Measurements from ENCODE around the gene SLIT3. TPM values are rescaled to one million over a fixed set of nuclear protein-coding genes. Genes with fewer than 3 reads are reported as not detected.

The SLIT3 gene
- total RNA-seq, 3 donors from 2014 or later (not counting 1 experiment from before 2014, with no cell fraction given): 0.34 to 0.80 TPM; not detected in 1

GRCh38 chr5:168784454-168784853 is 516.5 kb downstream of the SLIT3 start:
- Mint-ChIP-seq H3K27me3 (ENCODE audit: low read depth in 2 of 2) (peaks cover 3 to 8% of the 10 kb centered on the region in 2 donors), H3K4me1 (no peaks in the 10 kb centered on the region), H3K36me3 (no peaks in the 10 kb centered on the region), H3K27ac (no peak overlapping the region), H3K9me3 (no peaks in the 10 kb centered on the region), H3K4me3 (no peak overlapping the region)
- Histone ChIP-seq H3K9me3 (ENCODE audit: control insufficient read depth, insufficient read depth, low read length) (no peaks in the 10 kb centered on the region), H3K27ac (ENCODE audit: low read length) (no peak overlapping the region), H3K4me3 (ENCODE audit: low read length) (no peak overlapping the region), H3K4me1 (ENCODE audit: control insufficient read depth, insufficient read depth, low read length) (no peaks in the 10 kb centered on the region), H3K27me3 (ENCODE audit: control insufficient read depth, insufficient read depth, low read length) (no peaks in the 10 kb centered on the region), H3K36me3 (ENCODE audit: control insufficient read depth, insufficient read depth, low read length) (no peaks in the 10 kb centered on the region)
- intact Hi-C loops (cut with micrococcal nuclease): no loop called here
- TF ChIP-seq CTCF (IDR thresholded peaks at IDR 0.05): no peak
- WGBS (ENCODE audit: insufficient coverage): 97% methylated on average over 3 of the region's 4 CpGs
- DNase-seq (no peak), ATAC-seq (no peak)

DNA sequence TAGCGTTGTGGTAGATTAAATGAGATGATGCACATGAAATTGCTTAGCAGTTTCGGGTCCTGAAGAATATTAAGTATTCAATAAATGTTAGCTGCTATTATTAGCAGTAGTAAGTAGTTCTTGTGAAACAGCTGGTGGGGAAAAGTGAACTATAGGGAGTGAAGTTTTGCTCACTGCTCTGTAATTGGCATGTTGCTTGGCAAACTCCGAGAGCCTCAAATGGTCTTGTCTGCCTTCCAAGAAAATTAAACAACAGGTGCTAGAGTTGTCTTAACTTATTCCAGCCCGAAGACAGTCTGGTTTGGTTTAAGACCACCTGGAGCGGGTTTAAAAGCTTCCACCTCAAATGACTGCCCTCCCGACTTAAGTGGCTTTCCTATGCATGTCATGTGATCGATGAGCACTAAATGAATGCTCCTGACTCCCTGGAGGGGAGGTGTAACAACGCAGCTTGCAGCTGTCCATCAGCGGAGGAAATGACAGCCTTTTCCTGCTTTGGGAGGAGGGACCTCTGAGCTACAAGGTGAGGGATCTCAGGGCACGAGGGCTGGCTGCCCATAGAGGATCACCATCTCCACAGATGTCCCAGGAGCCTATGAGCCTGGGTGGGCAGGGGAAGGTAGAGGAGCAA is 518.9 kb downstream of the SLIT3 start:
- no peaks in the 10 kb centered on the region for H3K9me3 Mint-ChIP-seq
- 77% methylated on average over 10 of the region's 10 CpGs for WGBS (ENCODE audit: insufficient coverage)
- H3K4me1 ChIP-seq (ENCODE audit: control insufficient read depth, insufficient read depth, low read length): no peaks in the 10 kb centered on the region
- H3K4me1 Mint-ChIP-seq: no peaks in the 10 kb centered on the region
- no peak overlapping the region for H3K4me3 Mint-ChIP-seq
- no peak overlapping the region for H3K4me3 ChIP-seq (ENCODE audit: low read length)
- ATAC-seq (no peak), DNase-seq (no peak)
- H3K27me3 Mint-ChIP-seq (ENCODE audit: low read depth in 2 of 2): peaks cover 3 to 8% of the 10 kb centered on the region in 2 donors
- intact Hi-C loops (cut with micrococcal nuclease): no loop called here
- H3K36me3 ChIP-seq (ENCODE audit: control insufficient read depth, insufficient read depth, low read length): no peaks in the 10 kb centered on the region
- no peaks in the 10 kb centered on the region for H3K36me3 Mint-ChIP-seq
- no peak for TF ChIP-seq CTCF (IDR thresholded peaks at IDR 0.05)
- no peaks in the 10 kb centered on the region for H3K9me3 ChIP-seq (ENCODE audit: control insufficient read depth, insufficient read depth, low read length)
- no peak overlapping the region for H3K27ac Mint-ChIP-seq
- no peaks in the 10 kb centered on the region for H3K27me3 ChIP-seq (ENCODE audit: control insufficient read depth, insufficient read depth, low read length)
- H3K27ac ChIP-seq (ENCODE audit: low read length): no peak overlapping the region

DNA sequence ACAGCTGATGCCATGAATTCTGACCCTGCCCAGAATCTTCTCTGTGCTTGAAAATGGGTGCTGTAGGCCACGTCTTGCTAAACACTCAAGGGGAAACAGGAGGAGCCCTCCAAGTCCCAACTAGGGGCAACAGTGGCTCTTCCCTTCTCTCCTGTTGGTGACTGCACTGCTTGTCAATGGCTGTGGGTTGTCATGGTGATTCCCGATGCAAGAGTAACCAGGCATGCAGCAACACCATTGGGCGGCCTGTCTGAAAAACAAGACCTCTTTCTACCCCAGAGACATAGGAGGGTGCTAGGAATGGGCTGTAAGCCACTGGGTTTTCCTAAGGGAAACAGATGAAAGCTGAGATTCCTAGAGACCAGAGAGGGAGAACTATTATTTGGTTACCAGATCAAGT is 520.1 kb downstream of the SLIT3 start:
- Mint-ChIP-seq H3K9me3 (no peaks in the 10 kb centered on the region), H3K27me3 (ENCODE audit: low read depth in 2 of 2) (peaks cover 3 to 8% of the 10 kb centered on the region in 2 donors), H3K4me3 (no peak overlapping the region), H3K36me3 (no peaks in the 10 kb centered on the region), H3K4me1 (no peaks in the 10 kb centered on the region), H3K27ac (no peak overlapping the region)
- no peak for DNase-seq
- no peaks in the 10 kb centered on the region for H3K27me3 ChIP-seq (ENCODE audit: control insufficient read depth, insufficient read depth, low read length)
- TF ChIP-seq CTCF (IDR thresholded peaks at IDR 0.05): no peak
- H3K9me3 ChIP-seq (ENCODE audit: control insufficient read depth, insufficient read depth, low read length): no peaks in the 10 kb centered on the region
- H3K4me1 ChIP-seq (ENCODE audit: control insufficient read depth, insufficient read depth, low read length): no peaks in the 10 kb centered on the region
- WGBS (ENCODE audit: insufficient coverage): 75% methylated on average over 1 of the region's 3 CpGs
- H3K36me3 ChIP-seq (ENCODE audit: control insufficient read depth, insufficient read depth, low read length): no peaks in the 10 kb centered on the region
- intact Hi-C loops (cut with micrococcal nuclease): no loop called here
- no peak overlapping the region for H3K27ac ChIP-seq (ENCODE audit: low read length)
- no peak for ATAC-seq
- H3K4me3 ChIP-seq (ENCODE audit: low read length): no peak overlapping the region

DNA sequence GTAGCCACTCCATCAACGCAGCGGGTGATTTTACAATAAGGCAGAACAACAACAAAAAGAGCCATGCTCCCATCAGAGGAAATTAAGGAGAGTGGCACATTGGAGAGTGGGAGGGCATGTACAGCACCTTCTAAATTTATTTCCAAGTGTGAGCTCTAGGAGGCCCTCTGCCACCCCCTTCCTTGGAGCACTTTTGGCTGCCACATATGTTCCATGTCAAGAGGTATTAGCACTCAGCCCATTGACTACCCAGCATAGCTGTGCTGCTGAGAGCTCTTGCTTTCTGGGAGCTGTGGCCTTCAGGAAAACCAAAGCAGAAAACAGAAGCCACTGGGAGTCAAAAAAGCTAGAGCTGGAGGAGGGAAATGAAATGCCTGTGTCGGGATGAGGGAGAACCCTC is 521.6 kb downstream of the SLIT3 start:
- intact Hi-C loops (cut with micrococcal nuclease): no loop called here
- TF ChIP-seq CTCF (IDR thresholded peaks at IDR 0.05): no peak
- Histone ChIP-seq H3K27me3 (ENCODE audit: control insufficient read depth, insufficient read depth, low read length) (no peaks in the 10 kb centered on the region), H3K36me3 (ENCODE audit: control insufficient read depth, insufficient read depth, low read length) (no peaks in the 10 kb centered on the region), H3K9me3 (ENCODE audit: control insufficient read depth, insufficient read depth, low read length) (no peaks in the 10 kb centered on the region), H3K4me3 (ENCODE audit: low read length) (no peak overlapping the region), H3K4me1 (ENCODE audit: control insufficient read depth, insufficient read depth, low read length) (no peaks in the 10 kb centered on the region), H3K27ac (ENCODE audit: low read length) (no peak overlapping the region)
- Mint-ChIP-seq H3K27me3 (ENCODE audit: low read depth in 2 of 2) (peaks cover 3 to 8% of the 10 kb centered on the region in 2 donors), H3K9me3 (no peaks in the 10 kb centered on the region), H3K27ac (no peak overlapping the region), H3K4me1 (no peaks in the 10 kb centered on the region), H3K4me3 (no peak overlapping the region), H3K36me3 (no peaks in the 10 kb centered on the region)
- DNase-seq (no peak), ATAC-seq (no peak)
- 97% methylated on average over 2 of the region's 3 CpGs for WGBS (ENCODE audit: insufficient coverage)

Measured in natural killer cell (primary cell).